ENCODE data around the gene SNX25.

GRCh38 chr4:185378264-185378663 is 168.9 kb downstream of the SNX25 start:
- TF ChIP-seq CTCF (IDR thresholded peaks at IDR 0.05), result no peak
- TF ChIP-seq POLR2A (IDR thresholded peaks at IDR 0.05), result no peak
